ENCODE measurements around the gene GBGT1.

- TF ChIP-seq CTCF (IDR thresholded peaks at IDR 0.05 in 4 of 5, conservative IDR thresholded peaks at IDR 0.05 in 1 of 5) (peak; percentile 95 to 99 (median 98)), POLR2A (IDR thresholded peaks at IDR 0.05) (no peak)
These were observed 16.1 kb downstream of the GBGT1 start for GRCh38 chr9:133147412-133148198.

Measured in gastrocnemius medialis (tissue), 4 donors.